ENCODE results near the gene BUD31.
"Not testable (repeated sequence)": the region's sequence is repeated elsewhere in the genome, so short reads cannot be mapped to it uniquely, and the experiment has no call there.

The BUD31 gene

GRCh38 chr7:99373091-99374066, 35.4 kb upstream of the BUD31 start:
- H3K4me2 ChIP-seq (ENCODE audit: low read length) = peak overlapping the region; percentile 92
- H3K4me3 ChIP-seq (ENCODE audit: low read length) = peak overlapping the region; percentile 92
- H3K9ac ChIP-seq (ENCODE audit: low read depth, low read length) = peak overlapping the region; percentile 82
- H3K36me3 ChIP-seq (ENCODE audit: insufficient read depth, low read length) = peaks cover 7% of the 10 kb centered on the region
- no peaks in the 10 kb centered on the region for H3K9me3 ChIP-seq (replicated peaks; ENCODE audit: low read length)
- H3K27me3 ChIP-seq (ENCODE audit: control insufficient read depth, insufficient read depth, low read length) = no peaks in the 10 kb centered on the region
- H3K4me1 ChIP-seq (ENCODE audit: control insufficient read depth, insufficient read depth, low read length) = peaks cover 20% of the 10 kb centered on the region

GRCh38 chr7:99374111-99375064, 34.4 kb upstream of the BUD31 start, which contains the start of gene ARPC1B:
ARPC1B (plus strand) TSS chr7:99374730; CDS start chr7:99385715, 10,985 bp downstream.
- Histone ChIP-seq H3K4me3 (ENCODE audit: low read length) (peak within 1 kb of the TSS; percentile 92), H3K9me3 (replicated peaks; ENCODE audit: low read length) (no peaks in the 10 kb centered on the region), H3K27me3 (ENCODE audit: control insufficient read depth, insufficient read depth, low read length) (no peaks in the 10 kb centered on the region), H3K4me1 (ENCODE audit: control insufficient read depth, insufficient read depth, low read length) (peaks cover 26% of the 10 kb centered on the region), H3K36me3 (ENCODE audit: insufficient read depth, low read length) (peaks cover 5% of the 10 kb centered on the region), H3K9ac (ENCODE audit: low read depth, low read length) (peak within 1 kb of the TSS; percentile 82), H3K4me2 (ENCODE audit: low read length) (peak within 1 kb of the TSS; percentile 92)

- peaks cover 33% of the 10 kb centered on the region for H3K4me1 ChIP-seq (ENCODE audit: control insufficient read depth, insufficient read depth, low read length)
- H3K4me2 ChIP-seq (ENCODE audit: low read length) = peak overlapping the region; percentile 92
Measured at GRCh38 chr7:99375070-99375807, 33.5 kb upstream of the BUD31 start.

GRCh38 chr7:99379043-99379577, 29.7 kb upstream of the BUD31 start:
- Histone ChIP-seq H3K36me3 (ENCODE audit: insufficient read depth, low read length) (peaks cover 23% of the 10 kb centered on the region), H3K9me3 (replicated peaks; ENCODE audit: low read length) (no peaks in the 10 kb centered on the region), H3K4me3 (ENCODE audit: low read length) (no peak overlapping the region), H3K4me1 (ENCODE audit: control insufficient read depth, insufficient read depth, low read length) (peaks cover 31% of the 10 kb centered on the region), H3K4me2 (ENCODE audit: low read length) (peak overlapping the region; percentile 71), H3K27me3 (ENCODE audit: control insufficient read depth, insufficient read depth, low read length) (no peaks in the 10 kb centered on the region), H3K9ac (ENCODE audit: low read depth, low read length) (peak overlapping the region; percentile 69)

More at GRCh38 chr7:99375070-99375807, 33.5 kb upstream of the BUD31 start:
- no peaks in the 10 kb centered on the region for H3K9me3 ChIP-seq (replicated peaks; ENCODE audit: low read length)
- H3K9ac ChIP-seq (ENCODE audit: low read depth, low read length) = peak overlapping the region; percentile 82
- peaks cover 5% of the 10 kb centered on the region for H3K36me3 ChIP-seq (ENCODE audit: insufficient read depth, low read length)
- H3K27me3 ChIP-seq (ENCODE audit: control insufficient read depth, insufficient read depth, low read length) = no peaks in the 10 kb centered on the region
- peak overlapping the region; percentile 92 for H3K4me3 ChIP-seq (ENCODE audit: low read length)

- H3K9me3 ChIP-seq (replicated peaks; ENCODE audit: low read length); H3K4me3 ChIP-seq (ENCODE audit: low read length); H3K27me3 ChIP-seq (ENCODE audit: control insufficient read depth, insufficient read depth, low read length): not testable (repeated sequence)
- Histone ChIP-seq H3K36me3 (ENCODE audit: insufficient read depth, low read length) (peaks cover 24% of the 10 kb centered on the region), H3K4me2 (ENCODE audit: low read length) (peak overlapping the region; percentile 71), H3K9ac (ENCODE audit: low read depth, low read length) (peak overlapping the region; percentile 69), H3K4me1 (ENCODE audit: control insufficient read depth, insufficient read depth, low read length) (peaks cover 31% of the 10 kb centered on the region)
Measured at GRCh38 chr7:99379693-99380031, 29.1 kb upstream of the BUD31 start.

GRCh38 chr7:99380032-99380822, 28.5 kb upstream of the BUD31 start:
- Histone ChIP-seq H3K4me3 (ENCODE audit: low read length) (no peak overlapping the region), H3K9ac (ENCODE audit: low read depth, low read length) (peak overlapping the region; percentile 69), H3K27me3 (ENCODE audit: control insufficient read depth, insufficient read depth, low read length) (no peaks in the 10 kb centered on the region), H3K4me1 (ENCODE audit: control insufficient read depth, insufficient read depth, low read length) (peaks cover 31% of the 10 kb centered on the region), H3K4me2 (ENCODE audit: low read length) (peak overlapping the region; percentile 71), H3K9me3 (replicated peaks; ENCODE audit: low read length) (no peaks in the 10 kb centered on the region), H3K36me3 (ENCODE audit: insufficient read depth, low read length) (peaks cover 24% of the 10 kb centered on the region)

GRCh38 chr7:99380823-99381663, 27.7 kb upstream of the BUD31 start:
- no peaks in the 10 kb centered on the region for H3K9me3 ChIP-seq (replicated peaks; ENCODE audit: low read length)
- H3K36me3 ChIP-seq (ENCODE audit: insufficient read depth, low read length) = peaks cover 24% of the 10 kb centered on the region
- H3K4me2 ChIP-seq (ENCODE audit: low read length) = no peak overlapping the region
- peak overlapping the region; percentile 0 for H3K9ac ChIP-seq (ENCODE audit: low read depth, low read length)
- no peak overlapping the region for H3K4me3 ChIP-seq (ENCODE audit: low read length)
- H3K27me3 ChIP-seq (ENCODE audit: control insufficient read depth, insufficient read depth, low read length) = no peaks in the 10 kb centered on the region
- H3K4me1 ChIP-seq (ENCODE audit: control insufficient read depth, insufficient read depth, low read length) = peaks cover 31% of the 10 kb centered on the region

- peaks cover 29% of the 10 kb centered on the region for H3K36me3 ChIP-seq (ENCODE audit: insufficient read depth, low read length)
- H3K4me3 ChIP-seq (ENCODE audit: low read length) = no peak overlapping the region
- no peaks in the 10 kb centered on the region for H3K27me3 ChIP-seq (ENCODE audit: control insufficient read depth, insufficient read depth, low read length)
- H3K4me2 ChIP-seq (ENCODE audit: low read length) = no peak overlapping the region
- no peaks in the 10 kb centered on the region for H3K9me3 ChIP-seq (replicated peaks; ENCODE audit: low read length)
- H3K9ac ChIP-seq (ENCODE audit: low read depth, low read length) = no peak overlapping the region
- peaks cover 28% of the 10 kb centered on the region for H3K4me1 ChIP-seq (ENCODE audit: control insufficient read depth, insufficient read depth, low read length)
Measured at GRCh38 chr7:99381664-99382075, 27.1 kb upstream of the BUD31 start.

GRCh38 chr7:99383203-99383602, 25.6 kb upstream of the BUD31 start:
- H3K4me3 ChIP-seq (ENCODE audit: low read length) = no peak overlapping the region
- H3K9me3 ChIP-seq (replicated peaks; ENCODE audit: low read length) = no peaks in the 10 kb centered on the region
- no peak overlapping the region for H3K9ac ChIP-seq (ENCODE audit: low read depth, low read length)
- peaks cover 38% of the 10 kb centered on the region for H3K36me3 ChIP-seq (ENCODE audit: insufficient read depth, low read length)
- no peaks in the 10 kb centered on the region for H3K27me3 ChIP-seq (ENCODE audit: control insufficient read depth, insufficient read depth, low read length)
- H3K4me1 ChIP-seq (ENCODE audit: control insufficient read depth, insufficient read depth, low read length) = peaks cover 28% of the 10 kb centered on the region
- H3K4me2 ChIP-seq (ENCODE audit: low read length) = no peak overlapping the region

All from skeletal muscle satellite cell (primary cell).